Thoracic aorta (tissue), 2 donors: ENCODE data around the gene HPN. TPM values are rescaled to one million over a fixed set of nuclear protein-coding genes. Genes with fewer than 3 reads are reported as not detected.

Experiments used
- ATAC-seq: fragments of 150-250 bp; one replicate; pipeline ENCODE4 v1.8.0; 2017; ENCODE audit warnings: low read depth; ENCODE audit not compliant: insufficient number of reproducible peaks, low FRiP score
- DNase-seq: peaks from one replicate; pipeline ENCODE4 v3.0.0-alpha.2; 2020; ENCODE audit warnings: low spot score
- H3K27ac ChIP-seq, 2 donors: fragments of 200-600 bp; sonication (generic); 1 replicate in 1 of 2; 2 replicates in 1 of 2; pipeline ENCODE4 v1.5.1; 2016; ENCODE audit warnings: mild to moderate bottlenecking in 2 of 2, moderate library complexity in 2 of 2
- H3K27me3 ChIP-seq: fragments of 200-600 bp; sonication (generic); replicated peaks from 2 replicates; pipeline ENCODE4 v1.6.0; 2016; ENCODE audit warnings: mild to moderate bottlenecking; ENCODE audit not compliant: insufficient read depth
- H3K36me3 ChIP-seq: fragments of 200-600 bp; sonication (generic); one replicate; pipeline ENCODE4 v1.5.1; 2016
- H3K4me1 ChIP-seq, 2 donors: fragments of 200-600 bp; sonication (generic); 1 replicate in 1 of 2; 2 replicates in 1 of 2; pipeline versions ENCODE4 v1.5.1 to v1.6.0; 2016; ENCODE audit warnings: low read depth in 2 of 2, mild to moderate bottlenecking in 1 of 2; ENCODE audit not compliant: control insufficient read depth in 1 of 2
- H3K4me3 ChIP-seq: fragments of 200-600 bp; sonication (generic); 2 replicates; pipeline ENCODE4 v1.5.1; 2016; ENCODE audit warnings: mild to moderate bottlenecking
- H3K9me3 ChIP-seq: fragments of 200-600 bp; sonication (generic); 2 replicates; pipeline ENCODE4 v1.5.1; 2016
- CTCF ChIP-seq: fragments of 200-600 bp; sonication (generic); IDR thresholded peaks from one replicate; pipeline ENCODE4 v1.5.1; 2019; ENCODE audit warnings: antibody characterized with exemption
- total RNA-seq, 2 donors: library from RNA; depleted of rRNA; stranded (reverse); fragments of >200 nt; gene quantifications; one replicate each; pipeline versions ENCODE4 v1.1.0 to v1.2.3, GENCODE V29; 2016

Gene HPN
- total RNA-seq, 2 donors from 2014 or later: 0.35 to 5.4 TPM

DNA sequence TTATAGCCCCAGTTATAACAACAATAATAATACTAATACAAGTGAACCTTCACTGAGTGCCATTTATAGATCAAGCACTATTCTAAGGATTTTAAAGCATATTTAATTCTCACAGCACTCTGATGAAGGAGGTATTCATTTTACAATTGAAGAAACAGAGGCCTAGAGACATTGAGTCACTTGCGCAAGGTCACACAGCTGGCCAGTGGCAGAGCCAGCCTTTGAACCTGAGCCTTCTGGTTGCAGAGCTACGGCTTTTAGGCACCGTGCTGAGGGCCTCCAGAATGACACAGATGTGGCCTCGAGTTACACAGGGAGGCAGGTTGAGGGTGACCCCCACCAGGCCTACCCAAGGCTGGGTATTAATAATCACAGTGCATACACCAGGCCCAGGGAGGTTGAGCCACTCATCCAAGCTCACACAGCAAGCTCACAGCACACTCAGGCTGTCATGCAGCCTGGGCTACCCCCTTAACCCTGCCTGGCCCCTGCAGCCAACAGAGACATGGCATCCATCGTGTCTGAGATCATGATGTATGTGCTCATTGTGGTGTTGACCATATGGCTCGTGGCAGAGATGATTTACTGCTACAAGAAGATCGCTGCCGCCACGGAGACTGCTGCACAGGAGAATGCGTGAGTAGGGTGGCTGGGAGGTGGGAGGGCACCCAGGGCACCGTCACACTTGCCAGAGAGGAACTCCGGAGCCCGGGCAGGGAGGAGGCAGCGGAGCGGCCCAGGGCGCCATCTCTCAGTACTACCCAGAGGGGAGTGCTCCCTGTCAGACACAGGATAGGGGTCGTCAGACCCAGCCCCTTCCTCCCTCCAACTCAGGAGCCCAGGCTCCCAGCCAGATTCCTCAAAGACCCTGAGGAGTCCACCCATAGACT, 2.7 kb upstream of the HPN start:
- Histone ChIP-seq H3K36me3 (no peaks in the 10 kb centered on the region), H3K4me1 (peaks cover 11 to 22% of the 10 kb centered on the region in 2 donors), H3K9me3 (no peaks in the 10 kb centered on the region), H3K27ac (no peak overlapping the region), H3K4me3 (peak overlapping the region; percentile 65), H3K27me3 (no peaks in the 10 kb centered on the region)
- ATAC-seq (no peak), DNase-seq (no peak)
- no peak for TF ChIP-seq CTCF

DNA sequence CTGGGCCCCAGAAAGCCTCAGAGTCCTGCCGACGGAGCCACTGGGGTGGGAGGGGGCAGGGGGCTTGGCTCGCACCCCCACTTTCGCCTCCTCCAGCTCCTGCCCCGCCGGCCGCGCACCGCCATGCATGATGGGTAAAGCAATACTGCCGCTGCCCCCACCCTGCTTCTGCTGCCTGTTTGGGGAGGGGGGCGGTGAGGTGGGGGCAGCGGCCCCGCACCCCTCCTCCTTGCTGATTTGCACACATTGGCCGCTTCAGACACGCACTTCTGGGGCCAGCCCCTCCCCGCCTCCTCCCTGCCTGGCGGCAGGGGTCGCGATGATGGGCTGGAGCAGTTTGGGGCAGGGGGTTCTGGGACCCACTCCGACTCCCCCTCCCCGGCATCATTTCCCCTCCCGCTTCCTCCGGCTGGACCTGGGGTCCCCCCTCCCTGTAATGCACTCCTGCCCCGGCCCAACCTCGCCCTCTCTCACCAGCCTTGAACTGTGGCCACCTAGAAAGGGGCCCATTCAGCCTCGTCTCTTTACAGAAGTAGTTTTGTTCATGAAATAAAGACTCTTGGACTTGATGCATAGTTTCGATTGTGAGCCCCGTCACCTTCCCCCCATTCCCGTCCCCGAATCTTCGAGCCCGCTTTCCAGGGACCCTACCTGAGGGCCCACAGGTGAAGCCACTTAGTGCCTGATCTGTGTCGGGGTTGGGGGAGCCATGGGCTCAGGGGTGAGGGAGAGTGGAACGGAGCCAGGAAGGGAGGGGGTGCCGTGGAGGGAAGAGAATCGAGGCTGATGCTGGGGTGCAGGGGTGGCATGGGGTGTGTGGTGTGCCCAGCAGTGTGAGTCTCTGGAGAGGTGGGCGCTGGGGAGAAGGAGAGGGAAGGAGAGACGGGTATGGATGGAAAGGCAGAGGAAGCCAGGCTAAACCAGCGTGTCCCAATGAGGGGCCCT, 1.4 kb upstream of the HPN start:
- peak overlapping the region; percentile 65 for H3K4me3 ChIP-seq
- no peak for DNase-seq

DNA sequence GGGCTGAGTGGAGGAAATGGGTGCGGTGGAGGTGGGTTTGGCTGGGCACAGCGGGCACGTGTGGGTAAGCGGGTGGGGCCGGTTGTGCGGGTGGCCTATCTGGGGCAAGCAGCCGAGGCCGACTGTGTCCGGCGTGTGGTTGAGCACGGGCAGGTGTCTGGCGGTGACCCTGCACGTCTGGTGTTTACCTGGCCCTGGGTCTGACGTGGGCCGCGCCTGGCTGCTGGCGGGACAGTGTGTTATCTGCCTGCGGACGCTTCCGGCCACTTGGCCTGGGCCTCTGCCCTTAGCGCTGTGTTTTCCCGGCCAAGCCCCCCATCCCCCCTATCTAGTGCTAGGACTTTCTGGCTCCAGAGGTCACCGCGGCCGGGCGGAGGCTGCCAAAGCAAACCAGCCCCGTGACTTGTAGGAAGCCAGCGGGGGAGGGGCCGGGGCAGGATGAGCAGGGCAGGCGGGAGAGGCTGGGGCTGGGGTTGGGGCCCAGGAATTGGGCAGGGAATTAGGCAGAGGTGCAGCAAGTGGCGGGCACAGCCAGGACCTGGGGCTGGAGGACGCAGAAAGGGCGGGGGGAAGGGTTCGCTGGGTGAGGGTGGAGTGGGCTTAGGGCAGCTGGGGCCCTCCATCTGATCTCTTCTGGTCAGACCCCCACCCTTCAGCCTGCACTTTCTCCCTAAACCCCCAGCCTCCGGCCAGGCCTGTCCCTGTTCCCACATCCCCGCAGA, 534 bp upstream of the HPN start:
- no peaks in the 10 kb centered on the region for H3K9me3 ChIP-seq
- ATAC-seq: no peak
- H3K27ac ChIP-seq: no peak overlapping the region
- DNase-seq: peak; percentile 38
- no peak for TF ChIP-seq CTCF
- no peaks in the 10 kb centered on the region for H3K27me3 ChIP-seq
- H3K36me3 ChIP-seq: no peaks in the 10 kb centered on the region
- peak overlapping the region; percentile 65 for H3K4me3 ChIP-seq
- peaks cover 11 to 22% of the 10 kb centered on the region in 2 donors for H3K4me1 ChIP-seq

More for the DNA sequence above, 1.4 kb upstream of the HPN start:
- no peak overlapping the region for H3K27ac ChIP-seq
- no peaks in the 10 kb centered on the region for H3K9me3 ChIP-seq
- TF ChIP-seq CTCF: no peak
- H3K27me3 ChIP-seq: no peaks in the 10 kb centered on the region
- ATAC-seq: no peak
- no peaks in the 10 kb centered on the region for H3K36me3 ChIP-seq
- H3K4me1 ChIP-seq: peaks cover 11 to 22% of the 10 kb centered on the region in 2 donors

GRCh38 chr19:35042056-35042730, 672 bp downstream of the HPN start:
- Histone ChIP-seq H3K4me3 (no peak overlapping the region), H3K27ac (no peak overlapping the region), H3K27me3 (no peaks in the 10 kb centered on the region), H3K9me3 (no peaks in the 10 kb centered on the region), H3K36me3 (no peaks in the 10 kb centered on the region), H3K4me1 (peaks cover 11 to 22% of the 10 kb centered on the region in 2 donors)
- ATAC-seq (no peak), DNase-seq (no peak)
- no peak for TF ChIP-seq CTCF
